Body of pancreas (tissue), 4 donors: ENCODE data around the gene FIZ1. TPM values are rescaled to one million over a fixed set of nuclear protein-coding genes. Genes with fewer than 3 reads are reported as not detected.

Source experiments
- ATAC-seq: fragments of 150-250 bp; one replicate; pipeline ENCODE4 v1.9.1; 2016
- DNase-seq, 4 donors: peaks; one replicate each; pipeline ENCODE4 v3.0.0-alpha.2; 2019
- H3K27ac ChIP-seq, 4 donors: fragments of 200-600 bp; sonication (generic); 1 replicate in 3 of 4; 2 replicates in 1 of 4; pipeline versions ENCODE4 v1.5.1 to v1.6.1; 2016 to 2019; ENCODE audit warnings: mild to moderate bottlenecking in 1 of 4, mixed read lengths in 1 of 4, moderate library complexity in 1 of 4
- H3K27me3 ChIP-seq, 2 donors: fragments of 200-600 bp; sonication (generic); one replicate each; pipeline ENCODE4 v1.6.0; 2016; ENCODE audit warnings: mild to moderate bottlenecking in 1 of 2
- H3K36me3 ChIP-seq, 2 donors: fragments of 200-600 bp; sonication (generic); replicated peaks in 1 of 2; 2 replicates each; pipeline ENCODE4 v1.5.1; 2016; ENCODE audit warnings: low read depth in 2 of 2; ENCODE audit not compliant: insufficient read depth in 1 of 2
- H3K4me1 ChIP-seq: fragments of 200-600 bp; sonication (generic); one replicate; pipeline ENCODE4 v1.6.0; 2016
- H3K4me3 ChIP-seq, 2 donors: fragments of 200-600 bp; sonication (generic); 1 replicate in 1 of 2; 2 replicates in 1 of 2; pipeline ENCODE4 v1.5.1; 2016 to 2019
- H3K9me3 ChIP-seq, 3 donors: fragments of 200-600 bp; sonication (generic); 1 replicate in 2 of 3; 2 replicates in 1 of 3; pipeline ENCODE4 v1.5.1; 2016
- CTCF ChIP-seq, 7 experiments: fragments of 450-650 bp in 4 of 7; fragments of 200-600 bp in 3 of 7; sonication (generic) in 3 of 7; IDR thresholded peaks; one replicate each; pipeline ENCODE4 v1.5.1; 2016 to 2019; ENCODE audit warnings: antibody characterized with exemption in 7 of 7
- POLR2A ChIP-seq, 3 donors: fragments of 450-650 bp; IDR thresholded peaks; one replicate each; pipeline ENCODE4 v1.6.1; 2016; ENCODE audit warnings: antibody characterized with exemption in 3 of 3, mild to moderate bottlenecking in 2 of 3
- WGBS, 2 donors: methylation state at CpG; one replicate each; pipeline ENCODE4 v1.1.5; 2017; 5-methylcytosine and 5-hydroxymethylcytosine counted together
- intact Hi-C: fragments of 100-400 bp; cut with DNase I; formaldehyde crosslinking; loops from one replicate; pipeline ENCODE4 v1.15.1; 2023
- total RNA-seq, 2 donors: library from RNA; depleted of rRNA; stranded (reverse); fragments of >200 nt; gene quantifications; one replicate each; pipeline ENCODE4 v1.1.0, GENCODE V29; 2016

FIZ1 gene
- total RNA-seq, 2 donors from 2014 or later = 5.7 to 13.5 TPM

GRCh38 chr19:55645512-55645881 is 46.2 kb upstream of the FIZ1 start:
- WGBS, 2 donors = 51 to 61% methylated on average over 5 of the region's 5 CpGs
- TF ChIP-seq CTCF (IDR thresholded peaks at IDR 0.05) = no peak
- no peak for TF ChIP-seq POLR2A (IDR thresholded peaks at IDR 0.05)
- no peak overlapping the region for H3K27ac ChIP-seq
- H3K4me3 ChIP-seq = no peak overlapping the region
- H3K27me3 ChIP-seq = no peaks in the 10 kb centered on the region
- H3K4me1 ChIP-seq = peaks cover 61% of the 10 kb centered on the region
- DNase-seq = no peak
- no peaks in the 10 kb centered on the region for H3K9me3 ChIP-seq
- no peaks in the 10 kb centered on the region for H3K36me3 ChIP-seq
- no peak for ATAC-seq
- intact Hi-C loops = no loop called here

GRCh38 chr19:55644842-55645511 is 45.7 kb upstream of the FIZ1 start:
- Histone ChIP-seq H3K9me3 (no peaks in the 10 kb centered on the region), H3K36me3 (no peaks in the 10 kb centered on the region), H3K4me3 (no peak overlapping the region), H3K27ac (no peak overlapping the region), H3K27me3 (no peaks in the 10 kb centered on the region), H3K4me1 (peaks cover 66% of the 10 kb centered on the region)
- 63 to 78% methylated on average over 3 to 25 of the region's 28 CpGs for WGBS, 2 donors
- ATAC-seq (no peak), DNase-seq (no peak)
- TF ChIP-seq POLR2A (IDR thresholded peaks at IDR 0.05) = no peak
- no peak for TF ChIP-seq CTCF (IDR thresholded peaks at IDR 0.05)
- intact Hi-C loops = no loop called here

- no peak for ATAC-seq
Observed at GRCh38 chr19:55644191-55644833, 45.0 kb upstream of the FIZ1 start.

GRCh38 chr19:55643887-55644176 is 44.5 kb upstream of the FIZ1 start:
- ATAC-seq (no peak), DNase-seq (no peak)
- 0% methylated on average over 15 of the region's 15 CpGs for WGBS, 2 donors
- H3K36me3 ChIP-seq = no peaks in the 10 kb centered on the region
- no peaks in the 10 kb centered on the region for H3K27me3 ChIP-seq
- peaks cover 70% of the 10 kb centered on the region for H3K4me1 ChIP-seq
- H3K9me3 ChIP-seq = no peaks in the 10 kb centered on the region
- no peak for TF ChIP-seq CTCF (IDR thresholded peaks at IDR 0.05)
- no peak for TF ChIP-seq POLR2A (IDR thresholded peaks at IDR 0.05)
- H3K27ac ChIP-seq = peak overlapping the region; percentile 58 to 93 (median 84)
- peak overlapping the region; percentile 90 to 96 for H3K4me3 ChIP-seq
- intact Hi-C loops = no loop called here

More at GRCh38 chr19:55644191-55644833, 45.0 kb upstream of the FIZ1 start:
- DNase-seq = no peak
- Histone ChIP-seq H3K4me1 (peaks cover 72% of the 10 kb centered on the region), H3K36me3 (no peaks in the 10 kb centered on the region), H3K27ac (peak overlapping the region in 3 of 4 donors; percentile 77 to 93 (median 91)), H3K4me3 (peak overlapping the region; percentile 90 to 96), H3K27me3 (no peaks in the 10 kb centered on the region), H3K9me3 (no peaks in the 10 kb centered on the region)
- no peak for TF ChIP-seq POLR2A (IDR thresholded peaks at IDR 0.05)
- no peak for TF ChIP-seq CTCF (IDR thresholded peaks at IDR 0.05)
- intact Hi-C loops = no loop called here
- WGBS, 2 donors = 38 to 53% methylated on average over 12 of the region's 12 CpGs
